ENCODE results near the gene SMIM38. TPM values are rescaled to one million over a fixed set of nuclear protein-coding genes. Genes with fewer than 3 reads are reported as not detected.
A peak's percentile ranks its signal among the peaks of the same experiment; 100 is the strongest.

The SMIM38 gene
- total RNA-seq, 1 donor from 2014 or later = 0.74 TPM

GRCh38 chr11:69121621-69122325 lies 34.0 kb upstream of the SMIM38 start:
- Histone ChIP-seq H3K27ac (no peak overlapping the region), H3K27me3 (no peaks in the 10 kb centered on the region), H3K4me1 (peaks cover 26% of the 10 kb centered on the region), H3K36me3 (no peaks in the 10 kb centered on the region), H3K9me3 (no peaks in the 10 kb centered on the region), H3K4me3 (no peak overlapping the region)
- DNase-seq (ENCODE audit: extremely low spot score in 2 of 2) = no peak
- intact Hi-C loops (cut with DNase I) = no loop called here
- TF ChIP-seq, protein P1, sequence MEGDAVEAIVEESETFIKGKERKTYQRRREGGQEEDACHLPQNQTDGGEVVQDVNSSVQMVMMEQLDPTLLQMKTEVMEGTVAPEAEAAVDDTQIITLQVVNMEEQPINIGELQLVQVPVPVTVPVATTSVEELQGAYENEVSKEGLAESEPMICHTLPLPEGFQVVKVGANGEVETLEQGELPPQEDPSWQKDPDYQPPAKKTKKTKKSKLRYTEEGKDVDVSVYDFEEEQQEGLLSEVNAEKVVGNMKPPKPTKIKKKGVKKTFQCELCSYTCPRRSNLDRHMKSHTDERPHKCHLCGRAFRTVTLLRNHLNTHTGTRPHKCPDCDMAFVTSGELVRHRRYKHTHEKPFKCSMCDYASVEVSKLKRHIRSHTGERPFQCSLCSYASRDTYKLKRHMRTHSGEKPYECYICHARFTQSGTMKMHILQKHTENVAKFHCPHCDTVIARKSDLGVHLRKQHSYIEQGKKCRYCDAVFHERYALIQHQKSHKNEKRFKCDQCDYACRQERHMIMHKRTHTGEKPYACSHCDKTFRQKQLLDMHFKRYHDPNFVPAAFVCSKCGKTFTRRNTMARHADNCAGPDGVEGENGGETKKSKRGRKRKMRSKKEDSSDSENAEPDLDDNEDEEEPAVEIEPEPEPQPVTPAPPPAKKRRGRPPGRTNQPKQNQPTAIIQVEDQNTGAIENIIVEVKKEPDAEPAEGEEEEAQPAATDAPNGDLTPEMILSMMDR (IDR thresholded peaks at IDR 0.05) = no peak
- TF ChIP-seq POLR2AphosphoS5 (IDR thresholded peaks at IDR 0.05; ENCODE audit: insufficient read depth in 1 of 2, low read depth in 1 of 2) (no peak), POLR2A (IDR thresholded peaks at IDR 0.05) (no peak)

DNA sequence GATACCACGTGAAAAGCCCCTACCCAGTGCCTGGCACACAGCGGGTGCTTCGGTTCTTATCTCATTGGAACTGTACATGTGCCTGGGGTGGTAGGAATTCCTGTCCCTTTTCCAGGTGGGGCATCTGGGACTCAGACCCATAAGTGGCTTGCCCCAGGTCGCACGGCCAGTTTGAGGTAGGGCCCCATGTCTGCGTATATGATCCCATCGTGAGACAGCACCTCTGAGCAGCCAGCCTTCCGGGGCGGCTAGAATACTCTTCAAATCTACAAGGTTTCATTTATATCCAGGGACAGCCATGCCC lies 33.5 kb upstream of the SMIM38 start:
- TF ChIP-seq POLR2A (IDR thresholded peaks at IDR 0.05) = no peak
- TF ChIP-seq, protein P1 (IDR thresholded peaks at IDR 0.05) = no peak
- no peak for TF ChIP-seq POLR2AphosphoS5 (IDR thresholded peaks at IDR 0.05; ENCODE audit: insufficient read depth in 1 of 2, low read depth in 1 of 2)
- H3K36me3 ChIP-seq = no peaks in the 10 kb centered on the region
- intact Hi-C loops (cut with DNase I) = no loop called here
- no peak overlapping the region for H3K27ac ChIP-seq
- peaks cover 26% of the 10 kb centered on the region for H3K4me1 ChIP-seq
- no peak overlapping the region for H3K4me3 ChIP-seq
- H3K9me3 ChIP-seq = no peaks in the 10 kb centered on the region
- no peaks in the 10 kb centered on the region for H3K27me3 ChIP-seq
- DNase-seq (ENCODE audit: extremely low spot score in 2 of 2) = no peak

- Histone ChIP-seq H3K4me1 (peaks cover 26% of the 10 kb centered on the region), H3K27ac (no peak overlapping the region), H3K4me3 (no peak overlapping the region), H3K36me3 (no peaks in the 10 kb centered on the region), H3K27me3 (no peaks in the 10 kb centered on the region), H3K9me3 (no peaks in the 10 kb centered on the region)
- no peak for DNase-seq (ENCODE audit: extremely low spot score in 2 of 2)
- intact Hi-C loops (cut with DNase I) = no loop called here
- no peak for TF ChIP-seq POLR2A (IDR thresholded peaks at IDR 0.05)
- peak in 1 of 2 donors; percentile 67 for TF ChIP-seq POLR2AphosphoS5 (IDR thresholded peaks at IDR 0.05; ENCODE audit: insufficient read depth in 1 of 2, low read depth in 1 of 2)
Observed at GRCh38 chr11:69122630-69123431, 32.9 kb upstream of the SMIM38 start.

- intact Hi-C loops (cut with DNase I) = no loop called here
- H3K4me1 ChIP-seq = peaks cover 26% of the 10 kb centered on the region
- H3K27ac ChIP-seq = no peak overlapping the region
- no peak overlapping the region for H3K4me3 ChIP-seq
- DNase-seq (ENCODE audit: extremely low spot score in 2 of 2) = no peak
- TF ChIP-seq POLR2AphosphoS5 (IDR thresholded peaks at IDR 0.05; ENCODE audit: insufficient read depth in 1 of 2, low read depth in 1 of 2) = no peak
- TF ChIP-seq, protein P1 (IDR thresholded peaks at IDR 0.05) = no peak
- no peak for TF ChIP-seq POLR2A (IDR thresholded peaks at IDR 0.05)
- H3K36me3 ChIP-seq = no peaks in the 10 kb centered on the region
- no peaks in the 10 kb centered on the region for H3K9me3 ChIP-seq
- H3K27me3 ChIP-seq = no peaks in the 10 kb centered on the region
Observed at GRCh38 chr11:69123593-69124545, 31.9 kb upstream of the SMIM38 start.

GRCh38 chr11:69125861-69126260 lies 29.9 kb upstream of the SMIM38 start:
- H3K9me3 ChIP-seq = no peaks in the 10 kb centered on the region
- H3K4me3 ChIP-seq = no peak overlapping the region
- TF ChIP-seq POLR2AphosphoS5 (IDR thresholded peaks at IDR 0.05; ENCODE audit: insufficient read depth in 1 of 2, low read depth in 1 of 2) = no peak
- peaks cover 26% of the 10 kb centered on the region for H3K4me1 ChIP-seq
- DNase-seq (ENCODE audit: extremely low spot score in 2 of 2) = no peak
- intact Hi-C loops (cut with DNase I) = no loop called here
- H3K36me3 ChIP-seq = no peaks in the 10 kb centered on the region
- H3K27me3 ChIP-seq = no peaks in the 10 kb centered on the region
- H3K27ac ChIP-seq = no peak overlapping the region
